ENCODE data around the gene UBALD1.
A peak's percentile ranks its signal among the peaks of the same experiment; 100 is the strongest.

The UBALD1 gene

GRCh38 chr16:4614571-4615383, at the start of gene UBALD1:
UBALD1 (minus strand) TSS chr16:4614888; CDS start chr16:4614797, 91 bp downstream.
- peak; percentile 61 for DNase-seq

- no peak for DNase-seq
Measured at GRCh38 chr16:4663777-4664465, 49.2 kb upstream of the UBALD1 start.

- no peak for DNase-seq
Measured at GRCh38 chr16:4663465-4663776, 48.7 kb upstream of the UBALD1 start.

- peak; percentile 65 for DNase-seq
Measured at GRCh38 chr16:4661661-4662060, 47.0 kb upstream of the UBALD1 start.

- peak; percentile 59 for DNase-seq
Measured at GRCh38 chr16:4660454-4661007, 45.8 kb upstream of the UBALD1 start.

- no peak for DNase-seq
Measured at GRCh38 chr16:4659363-4660353, 45.0 kb upstream of the UBALD1 start.

- DNase-seq = no peak
Measured at GRCh38 chr16:4656695-4657686, 42.3 kb upstream of the UBALD1 start.

GRCh38 chr16:4656221-4656620, 41.5 kb upstream of the UBALD1 start:
- DNase-seq = no peak

GRCh38 chr16:4655801-4656200, 41.1 kb upstream of the UBALD1 start:
- DNase-seq = no peak

GRCh38 chr16:4654964-4655590, 40.4 kb upstream of the UBALD1 start:
- DNase-seq = no peak

GRCh38 chr16:4654011-4654963, 39.6 kb upstream of the UBALD1 start:
- DNase-seq = peak; percentile 86

- DNase-seq = no peak
Measured at GRCh38 chr16:4652561-4652960, 37.9 kb upstream of the UBALD1 start.

GRCh38 chr16:4651827-4652226, 37.1 kb upstream of the UBALD1 start:
- DNase-seq = no peak

GRCh38 chr16:4650443-4651074, 35.9 kb upstream of the UBALD1 start:
- DNase-seq = peak; percentile 5

- DNase-seq = no peak
Measured at GRCh38 chr16:4649744-4650442, 35.2 kb upstream of the UBALD1 start.

- no peak for DNase-seq
Measured at GRCh38 chr16:4648917-4649316, 34.2 kb upstream of the UBALD1 start.

GRCh38 chr16:4647644-4647980, 32.9 kb upstream of the UBALD1 start:
- no peak for DNase-seq

GRCh38 chr16:4646773-4647643, 32.3 kb upstream of the UBALD1 start:
- DNase-seq = no peak

Data from DMS79 treated with DMSO at 0.1 percent for 48 hours (cell line).